Mammary epithelial cell (primary cell): ENCODE results near the gene ALPI.

ENCODE experiments used
- EZH2 ChIP-seq: IDR thresholded peaks from 2 replicates; pipeline ENCODE4 v1.6.1; 2012; ENCODE audit warnings: low read length, inconsistent platforms, borderline replicate concordance
- TF ChIP-seq, protein P1 (sequence below), 2 donors: IDR thresholded peaks in 1 of 2; conservative IDR thresholded peaks in 1 of 2; 2 replicates each; pipeline ENCODE4 v1.5.1; 2011 to 2012; ENCODE audit warnings: inconsistent platforms in 2 of 2, low read length in 2 of 2, mild to moderate bottlenecking in 2 of 2, control low read depth in 1 of 2, low read depth in 1 of 2; ENCODE audit not compliant: insufficient read depth in 1 of 2; ENCODE audit errors: extremely low read depth in 1 of 2

DNA sequence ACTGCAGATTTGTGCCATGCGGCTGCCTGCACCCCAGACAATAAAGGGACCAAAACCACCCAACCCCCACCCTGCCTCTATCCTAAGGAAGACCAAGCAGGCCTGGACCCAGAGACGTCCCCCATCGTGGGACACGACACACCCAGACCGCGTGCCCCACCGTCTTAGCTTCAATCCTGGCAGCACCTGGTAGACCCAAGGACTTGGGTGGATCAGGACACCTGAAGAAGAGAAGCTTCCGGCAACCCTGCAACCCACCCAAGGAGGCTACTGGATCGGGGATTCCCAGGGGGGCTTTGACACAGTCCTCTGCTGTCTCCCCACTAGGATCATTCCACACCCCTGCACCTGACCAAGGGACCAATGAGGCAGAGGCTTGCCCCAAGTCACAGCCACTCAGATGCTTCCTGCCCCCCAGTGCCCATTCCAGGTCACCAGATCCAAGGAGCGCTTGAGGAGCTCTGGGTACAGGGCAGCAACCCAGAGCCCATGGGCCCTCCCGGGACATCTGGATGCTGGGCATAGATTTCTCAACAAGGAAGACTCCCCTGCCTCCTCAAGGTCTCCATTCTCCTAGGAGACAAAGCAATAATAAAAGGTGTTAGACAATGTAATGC, 3.6 kb downstream of the ALPI start:
- TF ChIP-seq, protein P1, sequence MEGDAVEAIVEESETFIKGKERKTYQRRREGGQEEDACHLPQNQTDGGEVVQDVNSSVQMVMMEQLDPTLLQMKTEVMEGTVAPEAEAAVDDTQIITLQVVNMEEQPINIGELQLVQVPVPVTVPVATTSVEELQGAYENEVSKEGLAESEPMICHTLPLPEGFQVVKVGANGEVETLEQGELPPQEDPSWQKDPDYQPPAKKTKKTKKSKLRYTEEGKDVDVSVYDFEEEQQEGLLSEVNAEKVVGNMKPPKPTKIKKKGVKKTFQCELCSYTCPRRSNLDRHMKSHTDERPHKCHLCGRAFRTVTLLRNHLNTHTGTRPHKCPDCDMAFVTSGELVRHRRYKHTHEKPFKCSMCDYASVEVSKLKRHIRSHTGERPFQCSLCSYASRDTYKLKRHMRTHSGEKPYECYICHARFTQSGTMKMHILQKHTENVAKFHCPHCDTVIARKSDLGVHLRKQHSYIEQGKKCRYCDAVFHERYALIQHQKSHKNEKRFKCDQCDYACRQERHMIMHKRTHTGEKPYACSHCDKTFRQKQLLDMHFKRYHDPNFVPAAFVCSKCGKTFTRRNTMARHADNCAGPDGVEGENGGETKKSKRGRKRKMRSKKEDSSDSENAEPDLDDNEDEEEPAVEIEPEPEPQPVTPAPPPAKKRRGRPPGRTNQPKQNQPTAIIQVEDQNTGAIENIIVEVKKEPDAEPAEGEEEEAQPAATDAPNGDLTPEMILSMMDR (conservative IDR thresholded peaks at IDR 0.05 in 1 of 2, IDR thresholded peaks at IDR 0.05 in 1 of 2; ENCODE audit: extremely low read depth in 1 of 2, insufficient read depth in 1 of 2, low read depth in 1 of 2, low read length in 2 of 2) = no peak
- TF ChIP-seq EZH2 = no peak
